ENCODE measurements around the gene NACC2. TPM values are rescaled to one million over a fixed set of nuclear protein-coding genes. Genes with fewer than 3 reads are reported as not detected.

The NACC2 gene
- total and polyA plus RNA-seq, 4 donors: 4.8 to 17.8 (median 8.8) TPM

- Histone ChIP-seq H3K4me3 (ENCODE audit: low read depth in 1 of 3, low read length in 3 of 3) (no peak overlapping the region), H3K4me1 (ENCODE audit: control insufficient read depth in 4 of 4, insufficient read depth in 4 of 4, low read length in 3 of 4) (peaks cover 10 to 37% (median 27%) of the 10 kb centered on the region in 4 donors), H3K27ac (ENCODE audit: low read depth in 1 of 2, low read length in 2 of 2) (no peak overlapping the region), H3K9ac (ENCODE audit: low read depth in 1 of 2, low read length in 2 of 2) (no peak overlapping the region), H3K27me3 (ENCODE audit: control insufficient read depth in 4 of 4, insufficient read depth in 4 of 4, low read length in 3 of 4) (no peaks in the 10 kb centered on the region), H3K36me3 (ENCODE audit: control insufficient read depth in 4 of 4, insufficient read depth in 3 of 4, low read depth in 1 of 4, low read length in 3 of 4) (no peaks in the 10 kb centered on the region), H3K9me3 (ENCODE audit: control insufficient read depth in 4 of 4, low read length in 3 of 4) (no peaks in the 10 kb centered on the region)
- WGBS: 85% methylated on average over 9 of the region's 9 CpGs
- no peak for TF ChIP-seq EGR1 (IDR thresholded peaks at IDR 0.05; ENCODE audit: low read depth in 2 of 2)
- TF ChIP-seq NR2F2 (IDR thresholded peaks at IDR 0.05): no peak
- no peak for TF ChIP-seq YY1 (IDR thresholded peaks at IDR 0.05)
- TF ChIP-seq, protein P1, sequence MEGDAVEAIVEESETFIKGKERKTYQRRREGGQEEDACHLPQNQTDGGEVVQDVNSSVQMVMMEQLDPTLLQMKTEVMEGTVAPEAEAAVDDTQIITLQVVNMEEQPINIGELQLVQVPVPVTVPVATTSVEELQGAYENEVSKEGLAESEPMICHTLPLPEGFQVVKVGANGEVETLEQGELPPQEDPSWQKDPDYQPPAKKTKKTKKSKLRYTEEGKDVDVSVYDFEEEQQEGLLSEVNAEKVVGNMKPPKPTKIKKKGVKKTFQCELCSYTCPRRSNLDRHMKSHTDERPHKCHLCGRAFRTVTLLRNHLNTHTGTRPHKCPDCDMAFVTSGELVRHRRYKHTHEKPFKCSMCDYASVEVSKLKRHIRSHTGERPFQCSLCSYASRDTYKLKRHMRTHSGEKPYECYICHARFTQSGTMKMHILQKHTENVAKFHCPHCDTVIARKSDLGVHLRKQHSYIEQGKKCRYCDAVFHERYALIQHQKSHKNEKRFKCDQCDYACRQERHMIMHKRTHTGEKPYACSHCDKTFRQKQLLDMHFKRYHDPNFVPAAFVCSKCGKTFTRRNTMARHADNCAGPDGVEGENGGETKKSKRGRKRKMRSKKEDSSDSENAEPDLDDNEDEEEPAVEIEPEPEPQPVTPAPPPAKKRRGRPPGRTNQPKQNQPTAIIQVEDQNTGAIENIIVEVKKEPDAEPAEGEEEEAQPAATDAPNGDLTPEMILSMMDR (IDR thresholded peaks at IDR 0.05; ENCODE audit: low read depth, low read length, missing input control): no peak
- TF ChIP-seq, protein P2, sequence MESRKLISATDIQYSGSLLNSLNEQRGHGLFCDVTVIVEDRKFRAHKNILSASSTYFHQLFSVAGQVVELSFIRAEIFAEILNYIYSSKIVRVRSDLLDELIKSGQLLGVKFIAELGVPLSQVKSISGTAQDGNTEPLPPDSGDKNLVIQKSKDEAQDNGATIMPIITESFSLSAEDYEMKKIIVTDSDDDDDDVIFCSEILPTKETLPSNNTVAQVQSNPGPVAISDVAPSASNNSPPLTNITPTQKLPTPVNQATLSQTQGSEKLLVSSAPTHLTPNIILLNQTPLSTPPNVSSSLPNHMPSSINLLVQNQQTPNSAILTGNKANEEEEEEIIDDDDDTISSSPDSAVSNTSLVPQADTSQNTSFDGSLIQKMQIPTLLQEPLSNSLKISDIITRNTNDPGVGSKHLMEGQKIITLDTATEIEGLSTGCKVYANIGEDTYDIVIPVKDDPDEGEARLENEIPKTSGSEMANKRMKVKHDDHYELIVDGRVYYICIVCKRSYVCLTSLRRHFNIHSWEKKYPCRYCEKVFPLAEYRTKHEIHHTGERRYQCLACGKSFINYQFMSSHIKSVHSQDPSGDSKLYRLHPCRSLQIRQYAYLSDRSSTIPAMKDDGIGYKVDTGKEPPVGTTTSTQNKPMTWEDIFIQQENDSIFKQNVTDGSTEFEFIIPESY (IDR thresholded peaks at IDR 0.05): no peak
- no peak for TF ChIP-seq FOXA1 (IDR thresholded peaks at IDR 0.05)
- no peak for TF ChIP-seq TAF1 (conservative IDR thresholded peaks at IDR 0.05)
- no peak for TF ChIP-seq JUND (IDR thresholded peaks at IDR 0.05)
- no peak for TF ChIP-seq SP1 (IDR thresholded peaks at IDR 0.05)
- TF ChIP-seq, protein P3, sequence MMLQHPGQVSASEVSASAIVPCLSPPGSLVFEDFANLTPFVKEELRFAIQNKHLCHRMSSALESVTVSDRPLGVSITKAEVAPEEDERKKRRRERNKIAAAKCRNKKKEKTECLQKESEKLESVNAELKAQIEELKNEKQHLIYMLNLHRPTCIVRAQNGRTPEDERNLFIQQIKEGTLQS (IDR thresholded peaks at IDR 0.05): no peak
- TF ChIP-seq HNF4A (conservative IDR thresholded peaks at IDR 0.05): no peak
- no peak for DNase-seq (ENCODE audit: low spot score)
These were observed 26.7 kb upstream of the NACC2 start for GRCh38 chr9:136121801-136122200.

DNA sequence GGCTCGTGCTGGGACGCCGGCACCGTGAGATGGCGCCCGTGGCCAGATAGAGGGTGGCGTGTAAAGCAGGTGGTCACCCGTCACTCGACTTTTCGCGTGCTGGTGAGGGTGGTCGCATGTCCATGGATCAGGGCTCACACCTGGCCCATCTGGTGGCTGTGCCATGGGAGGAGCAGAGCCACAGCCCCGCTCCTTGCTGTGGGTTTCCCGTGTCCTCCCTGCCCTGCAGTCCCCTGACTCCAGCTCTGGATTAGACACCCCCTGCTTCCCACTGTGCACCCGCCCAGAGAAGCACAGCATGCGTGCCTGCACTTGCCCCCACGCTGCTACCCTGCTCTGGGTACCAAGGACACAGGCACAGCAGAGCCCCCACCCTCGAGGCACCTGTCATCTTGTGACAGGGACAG, 25.4 kb upstream of the NACC2 start:
- Histone ChIP-seq H3K9ac (ENCODE audit: low read depth in 1 of 2, low read length in 2 of 2) (no peak overlapping the region), H3K27ac (ENCODE audit: low read depth in 1 of 2, low read length in 2 of 2) (no peak overlapping the region), H3K4me3 (ENCODE audit: low read depth in 1 of 3, low read length in 3 of 3) (no peak overlapping the region), H3K36me3 (ENCODE audit: control insufficient read depth in 4 of 4, insufficient read depth in 3 of 4, low read depth in 1 of 4, low read length in 3 of 4) (peaks cover 0 to 3% (median 3%) of the 10 kb centered on the region in 4 donors), H3K4me1 (ENCODE audit: control insufficient read depth in 4 of 4, insufficient read depth in 4 of 4, low read length in 3 of 4) (peaks cover 10 to 37% (median 27%) of the 10 kb centered on the region in 4 donors), H3K27me3 (ENCODE audit: control insufficient read depth in 4 of 4, insufficient read depth in 4 of 4, low read length in 3 of 4) (no peaks in the 10 kb centered on the region), H3K9me3 (ENCODE audit: control insufficient read depth in 4 of 4, low read length in 3 of 4) (no peaks in the 10 kb centered on the region)
- no peak for DNase-seq (ENCODE audit: low spot score)
- 88% methylated on average over 18 of the region's 18 CpGs for WGBS
- TF ChIP-seq RAD21 (IDR thresholded peaks at IDR 0.05): no peak
- TF ChIP-seq MAX (IDR thresholded peaks at IDR 0.05): no peak
- no peak for TF ChIP-seq GABPA (IDR thresholded peaks at IDR 0.05 in 1 of 2, conservative IDR thresholded peaks at IDR 0.05 in 1 of 2)
- TF ChIP-seq HNF4G (IDR thresholded peaks at IDR 0.05): no peak
- TF ChIP-seq, protein P3 (IDR thresholded peaks at IDR 0.05): no peak
- TF ChIP-seq RXRA (IDR thresholded peaks at IDR 0.05): no peak
- TF ChIP-seq YY1 (IDR thresholded peaks at IDR 0.05): no peak
- no peak for TF ChIP-seq SP1 (IDR thresholded peaks at IDR 0.05)
- TF ChIP-seq, protein P2 (IDR thresholded peaks at IDR 0.05): no peak
- no peak for TF ChIP-seq JUND (IDR thresholded peaks at IDR 0.05)
- TF ChIP-seq FOXA1 (IDR thresholded peaks at IDR 0.05): no peak
- TF ChIP-seq, protein P1 (IDR thresholded peaks at IDR 0.05; ENCODE audit: low read depth, low read length, missing input control): no peak
- TF ChIP-seq, protein P4, sequence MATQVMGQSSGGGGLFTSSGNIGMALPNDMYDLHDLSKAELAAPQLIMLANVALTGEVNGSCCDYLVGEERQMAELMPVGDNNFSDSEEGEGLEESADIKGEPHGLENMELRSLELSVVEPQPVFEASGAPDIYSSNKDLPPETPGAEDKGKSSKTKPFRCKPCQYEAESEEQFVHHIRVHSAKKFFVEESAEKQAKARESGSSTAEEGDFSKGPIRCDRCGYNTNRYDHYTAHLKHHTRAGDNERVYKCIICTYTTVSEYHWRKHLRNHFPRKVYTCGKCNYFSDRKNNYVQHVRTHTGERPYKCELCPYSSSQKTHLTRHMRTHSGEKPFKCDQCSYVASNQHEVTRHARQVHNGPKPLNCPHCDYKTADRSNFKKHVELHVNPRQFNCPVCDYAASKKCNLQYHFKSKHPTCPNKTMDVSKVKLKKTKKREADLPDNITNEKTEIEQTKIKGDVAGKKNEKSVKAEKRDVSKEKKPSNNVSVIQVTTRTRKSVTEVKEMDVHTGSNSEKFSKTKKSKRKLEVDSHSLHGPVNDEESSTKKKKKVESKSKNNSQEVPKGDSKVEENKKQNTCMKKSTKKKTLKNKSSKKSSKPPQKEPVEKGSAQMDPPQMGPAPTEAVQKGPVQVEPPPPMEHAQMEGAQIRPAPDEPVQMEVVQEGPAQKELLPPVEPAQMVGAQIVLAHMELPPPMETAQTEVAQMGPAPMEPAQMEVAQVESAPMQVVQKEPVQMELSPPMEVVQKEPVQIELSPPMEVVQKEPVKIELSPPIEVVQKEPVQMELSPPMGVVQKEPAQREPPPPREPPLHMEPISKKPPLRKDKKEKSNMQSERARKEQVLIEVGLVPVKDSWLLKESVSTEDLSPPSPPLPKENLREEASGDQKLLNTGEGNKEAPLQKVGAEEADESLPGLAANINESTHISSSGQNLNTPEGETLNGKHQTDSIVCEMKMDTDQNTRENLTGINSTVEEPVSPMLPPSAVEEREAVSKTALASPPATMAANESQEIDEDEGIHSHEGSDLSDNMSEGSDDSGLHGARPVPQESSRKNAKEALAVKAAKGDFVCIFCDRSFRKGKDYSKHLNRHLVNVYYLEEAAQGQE (IDR thresholded peaks at IDR 0.05): no peak
- TF ChIP-seq NR2F2 (IDR thresholded peaks at IDR 0.05): no peak

All from liver (tissue), 9 donors.